HCEC 1CT (cell line): ENCODE measurements around the gene MED20.

ENCODE experiments used
- DNase-seq: peaks from one replicate; pipeline ENCODE4 v3.0.0-alpha.2; 2017

The MED20 gene

GRCh38 chr6:41940759-41941279 is 19.9 kb upstream of the MED20 start:
- peak; percentile 47 for DNase-seq

GRCh38 chr6:41939848-41940758 is 19.2 kb upstream of the MED20 start:
- peak; percentile 26 for DNase-seq

GRCh38 chr6:41939176-41939847 is 18.4 kb upstream of the MED20 start:
- peak; percentile 48 for DNase-seq

GRCh38 chr6:41938590-41939175 is 17.7 kb upstream of the MED20 start:
- DNase-seq, result no peak

GRCh38 chr6:41937861-41938574 is 17.1 kb upstream of the MED20 start:
- DNase-seq, result no peak

GRCh38 chr6:41937472-41937860 is 16.5 kb upstream of the MED20 start:
- DNase-seq, result no peak

- peak; percentile 76 for DNase-seq
Measured at GRCh38 chr6:41936073-41936837, 15.3 kb upstream of the MED20 start.

DNA sequence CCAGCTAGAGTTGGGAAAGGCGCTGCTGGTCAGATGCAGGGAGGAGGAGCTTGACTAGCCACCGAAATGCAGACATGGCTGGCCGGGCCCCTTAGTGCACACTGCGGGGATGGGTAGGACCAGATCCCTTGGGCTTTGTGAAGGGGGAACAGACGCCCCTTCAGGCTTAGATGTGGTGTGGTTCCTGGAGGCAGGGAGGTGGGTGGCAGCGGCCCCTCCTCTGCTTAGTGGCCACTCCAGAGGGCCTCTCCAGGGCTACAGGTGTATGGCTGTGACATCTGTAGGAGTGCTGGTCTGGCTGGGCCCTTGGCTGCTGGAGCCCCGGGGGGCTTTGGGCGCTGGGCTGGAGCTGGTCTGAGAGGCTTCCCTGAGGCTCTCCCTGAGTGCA is 14.7 kb upstream of the MED20 start:
- DNase-seq, result no peak

- no peak for DNase-seq
Measured at GRCh38 chr6:41935193-41935574, 14.2 kb upstream of the MED20 start.

- no peak for DNase-seq
Measured at GRCh38 chr6:41934278-41935192, 13.6 kb upstream of the MED20 start.

DNA sequence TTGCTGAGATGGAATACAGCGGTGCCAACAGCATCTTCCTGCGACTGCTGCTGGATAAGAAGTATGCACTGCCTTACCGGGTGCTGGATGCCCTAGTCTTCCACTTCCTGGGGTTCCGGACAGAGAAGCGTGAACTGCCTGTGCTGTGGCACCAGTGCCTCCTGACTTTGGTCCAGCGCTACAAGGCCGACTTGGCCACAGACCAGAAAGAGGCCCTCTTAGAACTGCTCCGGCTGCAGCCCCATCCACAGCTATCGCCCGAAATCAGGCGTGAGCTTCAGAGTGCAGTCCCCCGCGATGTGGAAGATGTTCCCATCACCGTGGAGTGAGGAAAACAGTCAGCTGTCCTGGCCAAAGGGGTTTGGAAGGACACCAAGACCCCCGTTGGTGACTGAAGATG is 11.4 kb upstream of the MED20 start:
- DNase-seq, result no peak

DNA sequence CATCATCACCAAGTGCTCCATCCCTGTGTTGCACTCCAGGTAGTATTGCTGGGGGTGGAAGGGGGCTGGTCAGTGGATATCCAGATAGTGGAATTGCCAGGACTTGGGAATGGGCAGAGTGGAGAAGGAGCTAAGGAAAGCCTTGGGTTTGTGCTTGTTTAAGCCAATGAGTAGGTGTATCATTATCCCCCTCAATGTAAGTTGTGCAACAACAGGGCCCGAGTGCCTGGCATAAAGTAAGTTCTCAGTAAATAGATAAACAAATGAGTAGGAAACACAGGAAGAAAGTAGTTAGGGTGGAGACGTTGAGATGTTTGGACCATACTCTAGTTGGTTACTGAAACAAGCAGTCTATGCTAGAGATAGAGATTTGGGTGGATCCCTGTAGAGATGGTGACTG is 10.9 kb upstream of the MED20 start:
- no peak for DNase-seq

- DNase-seq, result no peak
Measured at GRCh38 chr6:41929924-41930323, 9.0 kb upstream of the MED20 start.

- no peak for DNase-seq
Measured at GRCh38 chr6:41927253-41927652, 6.3 kb upstream of the MED20 start.

GRCh38 chr6:41922154-41922553 is 1.2 kb upstream of the MED20 start:
- DNase-seq, result no peak

GRCh38 chr6:41921712-41921998 is 716 bp upstream of the MED20 start:
- peak; percentile 22 for DNase-seq

GRCh38 chr6:41917528-41917927 is 3.4 kb downstream of the MED20 start:
- peak; percentile 94 for DNase-seq

GRCh38 chr6:41914869-41915530 is 5.9 kb downstream of the MED20 start:
- no peak for DNase-seq

- no peak for DNase-seq
Measured at GRCh38 chr6:41914343-41914742, 6.6 kb downstream of the MED20 start.

DNA sequence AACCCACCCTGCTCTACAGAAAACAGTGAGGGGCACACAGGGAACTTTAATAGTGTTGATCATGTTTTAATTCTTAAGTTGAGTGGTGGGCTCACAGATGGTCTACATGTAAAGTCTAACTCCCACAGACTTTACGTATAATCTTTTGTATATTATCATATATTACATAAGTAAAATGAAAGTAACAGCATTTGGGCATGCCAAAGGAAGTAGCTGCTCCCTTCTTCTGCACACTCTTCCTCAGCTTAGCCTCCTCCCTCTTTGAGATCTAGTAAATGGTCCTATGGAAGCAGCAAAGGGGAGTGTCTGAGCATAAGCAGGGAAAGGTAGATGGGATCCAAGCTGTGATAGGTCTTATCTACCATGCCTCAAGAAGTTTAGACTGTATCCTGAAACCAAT is 11.2 kb downstream of the MED20 start:
- no peak for DNase-seq
